ENCODE data around the gene MADD. TPM values are rescaled to one million over a fixed set of nuclear protein-coding genes. Genes with fewer than 3 reads are reported as not detected.

Gene MADD
- 32.8 and 39.3 TPM in 2 replicates for total RNA-seq

DNA sequence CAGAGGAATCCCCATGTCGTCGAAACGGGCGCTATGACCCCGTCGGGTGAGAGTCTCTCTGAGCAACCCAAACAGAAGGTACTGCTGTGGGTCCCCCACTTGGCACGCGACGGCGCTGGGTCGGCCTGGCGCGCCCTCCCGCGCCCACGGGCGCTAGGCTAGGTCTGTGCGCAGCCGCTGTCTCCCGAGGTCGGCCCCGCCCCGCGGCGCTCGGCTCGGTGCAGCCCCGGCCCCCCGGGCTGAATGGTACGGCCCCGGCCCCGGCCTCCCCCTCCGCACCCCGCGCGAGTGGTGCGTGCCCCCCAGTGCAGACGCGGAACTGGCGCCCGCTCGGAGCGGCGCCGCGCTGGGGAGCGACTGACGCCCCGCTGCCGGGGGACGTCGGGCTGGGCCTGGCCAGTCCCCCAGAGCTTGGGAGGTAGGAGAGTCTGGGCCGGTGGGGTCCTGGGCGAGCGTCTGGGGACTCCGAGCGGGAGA is at the start of gene MADD:
Gene MADD, plus strand, starts transcription at position 305 of the 477 bp plus-strand sequence.

DNA sequence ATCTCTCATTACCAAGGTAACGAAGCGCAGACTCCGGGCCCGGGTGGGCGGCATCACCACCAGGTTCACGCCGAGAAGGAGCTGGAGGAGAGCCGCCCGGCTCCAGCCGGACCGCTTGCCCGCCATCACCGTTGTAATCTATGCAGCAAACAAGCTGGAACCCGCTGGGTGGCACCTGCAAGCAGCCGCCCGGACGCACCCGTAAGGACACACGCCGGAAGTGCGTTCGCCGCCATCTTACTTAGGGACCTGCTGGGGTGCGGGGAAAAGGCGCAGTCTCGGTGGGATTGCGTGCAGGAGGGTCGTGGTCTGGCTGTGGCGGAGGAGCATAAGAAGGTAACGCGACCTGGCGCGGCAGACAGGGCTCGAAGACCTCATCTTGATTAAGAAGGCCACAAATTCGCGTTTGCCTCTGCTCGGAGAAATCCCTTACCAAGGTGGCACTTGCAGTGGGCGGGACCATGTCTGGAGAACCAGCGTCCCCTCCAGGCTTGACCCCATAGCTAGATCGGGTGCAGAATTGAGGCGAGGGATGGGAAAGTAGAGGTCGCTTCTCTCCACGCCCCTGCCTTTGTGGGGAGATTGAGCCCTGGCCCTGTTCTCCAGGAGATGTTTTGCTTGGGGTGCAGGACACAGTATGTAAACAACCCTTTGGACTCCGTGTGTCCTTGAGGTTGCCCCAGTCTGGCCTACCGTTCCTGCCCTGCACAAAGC is 21.1 kb upstream of the MADD start, which contains the start of gene ACP2:
Gene ACP2, minus strand, starts transcription at position 151 of the 714 bp plus-strand sequence. Its CDS starts 25 bp downstream, at position 126.

DNA sequence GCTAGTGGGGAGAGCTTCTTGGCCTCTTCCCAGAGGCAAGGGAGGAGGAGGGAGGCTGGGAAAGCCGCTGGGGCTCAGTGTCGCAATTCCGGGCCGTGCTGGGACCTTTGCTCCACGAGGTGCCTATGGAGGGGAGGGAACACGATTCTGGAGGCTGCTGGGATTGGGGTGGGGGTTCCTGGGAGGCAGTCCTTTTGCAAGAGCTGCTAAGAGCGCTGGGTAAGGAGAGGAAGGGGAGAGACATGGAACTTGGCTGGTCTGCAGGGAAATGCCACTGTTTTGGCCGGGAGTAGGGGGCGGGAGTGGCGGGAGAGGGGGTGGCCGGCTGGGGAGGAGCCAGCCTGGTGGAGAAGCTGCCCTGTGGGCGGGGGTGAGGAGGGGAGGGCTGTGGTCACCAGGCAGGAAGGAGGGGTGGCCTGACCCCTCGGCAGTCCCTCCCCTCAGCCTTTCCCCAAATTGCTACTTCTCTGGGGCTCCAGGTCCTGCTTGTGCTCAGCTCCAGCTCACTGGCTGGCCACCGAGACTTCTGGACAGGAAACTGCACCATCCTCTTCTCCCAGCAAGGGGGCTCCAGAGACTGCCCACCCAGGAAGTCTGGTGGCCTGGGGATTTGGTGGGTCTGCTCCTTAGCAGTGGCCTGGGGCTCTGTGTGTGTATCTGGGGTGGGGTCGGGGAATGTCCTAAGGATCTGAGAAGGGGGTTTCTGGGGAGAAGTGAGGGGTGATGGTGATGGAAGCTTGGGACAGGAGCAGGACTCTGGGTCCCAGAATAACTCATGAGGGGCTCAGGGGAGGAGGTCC is 12.2 kb upstream of the MADD start, which contains the start of gene NR1H3:
Gene NR1H3, plus strand, starts transcription at position 480 of the 800 bp plus-strand sequence. CDS start 1,221 bp downstream, outside the sequence.

DNA sequence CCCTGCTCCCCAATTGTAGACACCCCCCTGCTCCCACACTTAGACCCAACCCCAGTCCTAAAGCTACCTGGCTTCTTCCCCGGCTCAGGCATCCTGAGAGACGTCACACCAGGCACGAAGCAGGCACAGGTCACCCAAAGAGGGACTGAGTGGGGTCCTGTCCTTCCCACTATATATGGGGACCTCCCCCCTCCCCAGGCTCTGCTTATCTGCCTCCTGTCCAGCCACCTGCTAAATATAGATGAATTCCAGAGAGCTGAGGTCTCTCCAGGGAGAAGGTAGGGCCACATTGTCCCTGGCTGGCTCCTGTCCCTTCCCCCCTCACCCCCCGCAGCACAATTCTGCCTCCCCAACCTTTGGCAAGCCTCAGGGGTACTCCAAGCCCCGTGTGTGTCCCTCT is 82.6 kb downstream of the MADD start, which contains the start of gene MYBPC3:
Gene MYBPC3, minus strand, starts transcription at position 147 of the 400 bp plus-strand sequence. Its CDS starts 55 bp downstream, at position 92.

DNA sequence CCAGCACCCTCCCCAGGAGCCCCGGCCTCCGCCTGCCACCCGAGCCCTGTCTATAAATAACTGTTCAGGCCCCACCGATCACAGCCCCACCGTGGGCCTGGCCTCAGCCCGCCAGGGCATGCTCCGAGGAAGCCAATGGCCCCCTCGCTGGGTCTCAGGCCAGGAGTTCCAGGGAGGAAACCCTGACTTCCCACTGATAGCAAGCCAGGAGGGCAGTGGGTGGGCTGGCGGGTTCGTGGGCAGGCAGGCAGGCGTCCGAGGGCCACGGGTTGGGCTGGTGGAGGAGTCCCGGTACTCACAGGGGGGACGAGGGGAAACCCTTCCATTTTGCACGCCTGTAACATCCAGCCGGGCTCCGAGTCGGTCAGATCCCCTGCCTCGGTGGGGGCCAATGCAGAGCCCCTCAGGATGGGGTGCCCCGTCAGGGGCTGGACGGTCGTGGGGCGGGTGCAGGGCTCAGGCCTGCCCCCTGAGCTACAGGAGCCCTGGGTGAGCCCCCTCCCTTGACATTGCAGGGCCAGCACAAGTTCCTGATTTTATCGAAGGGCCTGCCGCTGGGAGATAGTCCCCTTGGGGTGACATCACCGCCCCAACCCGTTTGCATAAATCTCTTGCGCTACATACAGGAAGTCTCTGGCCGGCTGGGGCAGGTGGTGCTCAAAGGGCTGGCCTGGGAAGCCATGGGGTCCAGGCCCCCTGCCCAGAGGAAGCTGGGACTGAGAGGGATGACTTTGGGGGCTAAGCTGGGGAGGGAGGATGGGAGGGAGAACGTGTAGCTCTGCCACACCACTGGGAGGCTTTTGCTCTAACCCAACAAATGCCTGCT is 108.3 kb downstream of the MADD start, which contains the start of gene SPI1:
Gene SPI1, minus strand, starts transcription at position 538 of the 826 bp plus-strand sequence. Its CDS starts 194 bp downstream, at position 344.

Other genes with a start within 250 kb of the MADD start
- gene ARFGAP2, start 93.3 kb upstream of the MADD start, total RNA-seq = 155 and 205 TPM in 2 replicates
- gene PACSIN3, start 83.7 kb upstream of the MADD start, total RNA-seq = 122 and 129 TPM in 2 replicates
- 71.1 and 89.3 TPM in 2 replicates for gene DDB2, start 55.2 kb upstream of the MADD start, total RNA-seq
- 38.4 and 54.6 TPM in 2 replicates for gene ACP2, start 21.3 kb upstream of the MADD start, total RNA-seq
- 12.2 and 13.2 TPM in 2 replicates for gene NR1H3, start 12.1 kb upstream of the MADD start, total RNA-seq
- not detected in 2 replicates for gene MYBPC3, start 82.6 kb downstream of the MADD start, total RNA-seq
- gene SPI1, start 108.4 kb downstream of the MADD start, total RNA-seq = not detected in 2 replicates
- 51.0 and 138 TPM in 2 replicates for gene SLC39A13, start 138.5 kb downstream of the MADD start, total RNA-seq
- gene PSMC3, start 156.3 kb downstream of the MADD start, total RNA-seq = 122 and 195 TPM in 2 replicates
- gene RAPSN, start 179.0 kb downstream of the MADD start, total RNA-seq = 0.79 and 1.6 TPM in 2 replicates